NCI-H748 (cell line): ENCODE measurements around the gene FADS6.
"Not testable (repeated sequence)": the region's sequence is repeated elsewhere in the genome, so short reads cannot be mapped to it uniquely, and the experiment has no call there.

Experiments used
- DNase-seq: peaks from one replicate; lab custom pipeline; 2025; ENCODE audit not compliant: unreplicated experiment; lab: John Stamatoyannopoulos, UW

Gene FADS6

DNA sequence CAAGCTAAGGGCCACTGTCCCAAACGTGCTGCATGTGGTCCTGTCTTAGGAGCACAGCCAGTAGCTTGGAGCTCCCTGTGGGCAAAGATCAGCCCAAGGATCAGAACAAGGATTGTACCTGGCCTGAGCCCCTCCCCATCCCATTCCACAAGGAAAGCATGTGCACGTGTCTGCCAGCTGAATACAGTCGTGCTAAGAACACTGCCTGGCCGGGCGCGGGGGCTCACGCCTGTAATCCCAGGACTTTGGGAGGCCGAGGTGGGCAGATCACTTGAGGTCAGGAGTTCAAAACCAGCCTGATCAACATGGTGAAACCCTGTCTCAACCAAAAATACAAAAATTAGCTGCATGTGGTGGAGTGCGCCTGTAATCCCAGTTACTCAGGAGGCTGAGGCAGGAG lies 23.4 kb downstream of the FADS6 start:
- not testable (repeated sequence) for DNase-seq

DNA sequence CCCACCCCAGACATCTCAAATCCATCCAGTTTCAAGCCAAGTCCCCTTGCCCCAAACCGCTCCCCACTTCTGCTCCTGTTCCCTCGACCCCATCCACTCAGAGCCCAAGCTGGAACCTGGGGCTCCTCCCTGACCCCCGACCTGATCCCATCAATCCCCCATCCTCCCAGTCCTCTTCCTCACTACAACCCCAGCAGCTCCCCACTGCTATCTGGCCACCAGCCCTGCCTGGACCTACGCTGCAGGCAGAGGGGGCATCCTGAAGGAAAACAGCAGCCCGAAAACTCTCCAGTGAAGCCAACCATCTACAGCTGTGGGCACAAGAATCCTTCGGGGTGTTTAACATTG lies 24.6 kb downstream of the FADS6 start:
- DNase-seq, result no peak

DNA sequence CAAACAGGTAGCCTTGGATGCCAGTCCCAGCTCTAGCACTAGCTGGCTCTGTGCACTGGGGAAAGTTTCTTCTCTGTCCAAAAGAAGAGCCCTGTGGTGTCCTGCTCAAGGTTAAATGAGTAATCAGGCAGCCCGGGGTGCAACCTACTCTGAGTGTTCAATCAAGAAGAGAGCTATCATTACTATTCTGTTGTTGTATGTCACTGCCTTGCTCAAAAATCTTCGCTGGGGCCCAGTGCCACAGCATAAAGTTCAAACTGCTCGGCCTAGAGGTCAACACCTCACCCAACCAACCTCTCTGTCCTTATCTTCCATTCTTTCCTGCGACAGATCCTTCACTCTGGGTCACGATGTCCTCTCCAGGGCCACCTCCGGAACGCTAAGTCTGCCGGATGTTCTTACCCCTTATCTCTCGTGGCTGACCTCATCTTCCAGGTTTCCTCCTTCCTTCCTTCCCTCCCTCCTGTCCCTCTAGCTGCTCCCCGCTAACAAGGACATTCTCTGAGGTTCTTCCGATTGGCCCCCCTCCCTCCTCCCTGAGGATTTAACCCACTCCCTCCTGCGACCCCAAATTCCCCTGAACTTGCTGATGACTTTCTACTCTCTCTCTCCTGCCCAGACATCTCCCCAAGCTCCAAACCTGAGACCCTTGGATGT lies 25.1 kb downstream of the FADS6 start:
- DNase-seq, result no peak

DNA sequence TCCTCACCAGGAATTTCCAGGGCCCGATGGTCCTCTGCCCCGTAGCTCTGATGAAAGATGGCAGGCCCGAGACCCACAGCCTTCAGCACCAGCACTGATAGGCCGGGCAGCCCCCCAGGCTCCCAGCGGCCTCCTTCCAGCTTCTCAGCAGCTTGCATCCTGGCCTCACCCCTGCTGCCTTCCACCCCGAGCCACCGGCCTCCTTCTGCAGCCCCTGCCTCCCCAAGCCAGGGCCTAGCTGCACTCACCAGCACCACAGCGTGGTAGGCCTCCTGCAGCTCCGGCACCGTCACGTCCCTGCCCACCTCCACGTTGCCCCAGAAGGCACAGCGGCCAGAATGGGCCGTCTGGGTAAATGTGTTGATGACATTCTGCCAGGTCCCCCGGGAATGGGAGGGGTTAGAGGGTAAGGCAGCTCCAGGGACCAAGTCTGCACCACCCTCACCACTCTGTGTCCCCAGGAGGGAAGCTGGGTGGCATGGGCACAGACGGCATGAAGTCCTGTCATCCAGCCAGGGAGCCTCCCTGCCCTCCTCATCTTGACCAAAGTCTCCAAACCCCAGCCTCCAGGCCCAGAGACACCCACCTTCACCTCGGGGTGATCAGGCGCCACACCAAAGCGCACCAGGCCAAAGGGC lies 27.1 kb downstream of the FADS6 start:
- DNase-seq, result no peak

DNA sequence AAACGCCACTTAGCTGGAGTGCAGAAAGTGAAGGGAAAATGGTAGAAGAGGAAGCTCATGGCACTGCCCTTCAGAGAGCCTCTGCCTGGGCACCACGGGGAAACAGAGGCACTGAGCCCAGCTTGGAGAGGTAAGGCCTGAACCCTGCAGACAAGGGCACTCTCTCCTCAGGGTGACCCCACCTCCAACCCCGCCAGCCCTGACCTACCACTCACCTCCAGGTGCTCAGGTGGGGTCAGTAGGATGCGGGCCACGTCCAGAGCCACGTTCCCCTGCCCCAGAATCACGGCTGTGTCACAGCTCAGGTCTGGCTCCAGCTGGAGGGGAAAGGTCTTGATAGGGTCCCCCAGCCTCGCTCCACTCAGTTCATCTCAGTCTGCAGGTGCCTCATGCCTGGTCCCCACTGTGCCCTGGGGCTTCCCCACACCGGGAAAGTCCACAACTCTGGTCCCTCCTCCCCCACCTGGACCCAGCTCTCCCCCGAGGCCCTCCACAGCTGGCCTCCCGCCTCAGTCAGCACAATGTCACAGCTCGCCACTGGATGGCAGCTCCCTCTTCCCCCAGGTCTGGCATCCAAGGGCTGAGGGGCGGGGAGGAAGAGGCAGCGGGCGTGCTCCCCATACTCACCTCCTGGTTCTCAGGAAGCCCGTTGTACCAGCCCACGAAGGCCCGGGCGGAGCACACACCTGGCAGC lies 27.8 kb downstream of the FADS6 start:
- DNase-seq, result no peak

DNA sequence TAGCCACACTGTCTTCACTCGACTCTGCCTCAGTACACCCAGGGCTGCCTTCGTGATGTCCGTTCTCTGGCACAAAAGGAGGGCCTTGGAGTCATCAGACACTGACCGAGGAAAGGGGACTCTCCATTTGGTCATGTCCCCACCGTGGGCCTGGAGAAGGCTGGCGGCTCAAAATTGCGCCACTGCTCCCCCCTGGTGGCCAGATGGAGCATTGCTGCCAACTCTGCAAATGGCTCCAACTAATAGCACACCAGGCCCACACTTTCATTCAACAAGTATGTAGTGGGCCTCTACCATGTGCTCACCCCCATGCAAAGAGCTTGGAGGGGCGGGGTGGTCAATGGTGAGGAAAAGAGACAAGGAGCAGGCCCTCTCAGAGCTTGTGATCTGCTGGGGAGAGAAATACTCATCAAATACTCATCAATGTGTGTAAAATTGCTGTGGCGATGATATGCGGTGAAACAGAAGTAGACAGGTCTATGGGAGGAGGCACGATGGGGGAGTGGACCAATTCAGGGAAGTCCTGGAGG lies 28.5 kb downstream of the FADS6 start:
- peak; percentile 49 for DNase-seq

DNA sequence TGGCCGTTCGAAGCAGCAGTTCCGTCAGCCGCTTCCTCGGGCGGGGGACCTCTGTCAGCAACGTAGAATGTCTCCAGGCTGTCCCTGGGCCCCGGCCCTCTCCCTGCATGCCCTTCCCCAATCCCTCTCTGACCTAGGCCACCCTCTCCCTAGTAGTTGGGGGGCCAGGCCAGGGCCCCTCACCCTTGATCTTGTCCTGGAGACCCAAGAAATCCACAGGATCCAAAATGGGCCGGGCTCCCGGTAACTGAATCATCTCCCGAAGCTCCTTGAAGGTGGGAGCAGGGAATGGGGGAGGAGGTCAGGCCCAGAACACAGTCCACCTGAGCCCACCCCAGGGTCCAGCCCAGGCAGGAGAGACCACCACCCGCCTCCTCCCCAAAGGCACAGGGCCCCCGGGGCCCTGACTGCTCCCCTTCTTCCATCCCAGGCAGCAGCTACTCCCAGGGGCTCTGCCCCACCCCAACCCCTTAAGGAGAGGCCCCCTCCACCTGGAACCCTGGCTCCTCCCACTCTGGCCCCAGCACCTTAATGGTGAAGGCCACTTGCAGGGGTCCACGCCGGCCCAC lies 29.1 kb downstream of the FADS6 start:
- no peak for DNase-seq

DNA sequence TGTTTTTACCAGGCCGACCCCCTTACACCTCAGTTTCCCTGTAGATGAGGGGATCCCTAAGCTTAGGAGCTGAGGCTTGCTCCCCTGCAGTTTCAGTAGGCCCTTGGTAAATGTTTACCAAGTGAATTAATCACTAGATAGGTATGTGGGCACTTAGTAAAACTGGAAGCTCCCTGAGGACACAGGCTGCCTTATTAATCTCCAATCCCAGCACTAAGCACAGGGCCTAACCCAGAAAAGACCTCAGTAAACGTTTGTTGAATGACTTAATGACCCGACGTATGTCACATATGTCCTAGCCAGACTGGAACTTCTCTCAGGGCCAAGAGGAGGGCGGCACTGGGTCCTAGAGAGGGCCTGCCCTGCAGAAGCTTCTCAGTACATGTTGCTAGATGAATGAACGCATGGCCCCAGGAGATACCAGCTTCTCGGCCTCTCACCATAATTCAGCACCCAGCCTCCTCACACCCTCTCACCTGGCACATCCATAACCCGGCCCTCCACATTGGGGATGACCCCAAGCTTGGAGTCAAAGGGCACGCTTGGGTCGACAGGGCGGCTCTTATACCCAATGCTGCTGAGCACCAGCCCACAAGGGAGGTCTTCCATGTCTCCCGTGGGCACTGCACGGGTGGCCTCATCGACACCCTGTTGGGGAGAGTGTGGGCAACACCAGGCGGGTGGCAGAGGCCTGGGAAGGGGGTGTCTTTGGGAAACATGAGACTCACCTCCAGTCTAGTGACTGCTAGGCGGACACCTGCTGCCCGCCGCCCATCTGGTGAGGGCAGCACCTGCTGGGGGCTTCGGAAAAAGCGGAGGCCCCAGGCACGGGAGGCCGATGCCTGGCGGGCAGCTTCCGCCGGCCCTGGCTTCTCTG lies 29.8 kb downstream of the FADS6 start:
- no peak for DNase-seq

DNA sequence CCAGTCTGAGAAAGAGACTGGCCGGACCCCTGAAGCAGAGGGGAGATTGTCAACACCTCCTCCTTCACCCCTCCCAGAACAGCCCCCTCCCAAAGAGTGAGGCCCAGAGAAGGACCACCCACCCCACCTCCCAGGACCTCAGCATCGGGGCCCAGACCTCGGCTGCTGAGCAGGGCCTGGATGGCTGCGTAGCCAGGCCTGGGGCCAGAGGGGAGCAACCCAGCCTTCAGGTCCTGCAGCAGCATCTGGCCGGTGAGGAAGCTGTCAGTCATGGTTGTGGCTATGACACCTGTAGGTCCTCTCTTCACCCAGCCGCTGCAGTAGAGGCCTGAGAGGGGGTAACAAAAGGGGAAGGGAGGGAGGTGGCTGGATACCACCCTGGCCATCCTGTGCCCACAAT lies 30.5 kb downstream of the FADS6 start:
- no peak for DNase-seq

DNA sequence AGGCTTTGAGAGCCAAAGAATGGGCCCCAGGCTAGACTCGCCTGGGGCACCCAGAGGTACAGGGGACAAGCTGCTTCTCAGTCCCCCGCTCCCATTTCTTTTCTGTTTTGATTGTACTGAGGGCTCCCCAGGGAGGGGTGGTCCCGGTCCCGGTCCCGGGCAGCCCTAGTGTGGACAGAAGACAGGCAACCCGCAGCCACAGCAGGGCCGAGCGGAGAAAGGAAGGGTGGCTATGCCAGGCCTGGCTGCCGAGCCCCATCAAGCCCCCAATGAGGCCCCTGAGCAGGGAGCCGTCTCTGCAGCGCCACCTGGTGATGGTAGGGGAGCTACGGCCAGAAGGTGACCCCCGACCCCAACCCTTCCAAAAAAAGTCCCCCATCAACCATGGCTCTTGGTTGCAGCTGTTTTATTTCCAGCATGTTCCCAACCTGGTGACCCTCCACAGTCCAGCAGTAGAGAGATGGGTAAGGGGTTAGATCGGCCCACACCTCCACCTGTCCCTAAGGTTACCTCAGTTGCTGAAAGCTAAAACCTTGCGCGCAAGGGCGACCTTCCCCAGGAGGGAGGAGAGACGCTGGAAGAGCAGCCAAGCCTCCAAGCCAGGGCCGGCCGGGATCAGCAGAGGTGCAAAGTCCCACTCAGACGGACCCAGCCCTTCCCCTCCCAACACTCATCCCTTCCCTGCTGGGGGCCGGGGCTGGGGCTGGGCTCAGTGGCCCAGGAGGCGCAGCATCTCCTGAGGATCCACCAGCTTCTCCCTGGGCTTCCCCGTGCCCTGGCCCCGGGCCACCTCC lies 31.1 kb downstream of the FADS6 start:
- peak; percentile 49 for DNase-seq

DNA sequence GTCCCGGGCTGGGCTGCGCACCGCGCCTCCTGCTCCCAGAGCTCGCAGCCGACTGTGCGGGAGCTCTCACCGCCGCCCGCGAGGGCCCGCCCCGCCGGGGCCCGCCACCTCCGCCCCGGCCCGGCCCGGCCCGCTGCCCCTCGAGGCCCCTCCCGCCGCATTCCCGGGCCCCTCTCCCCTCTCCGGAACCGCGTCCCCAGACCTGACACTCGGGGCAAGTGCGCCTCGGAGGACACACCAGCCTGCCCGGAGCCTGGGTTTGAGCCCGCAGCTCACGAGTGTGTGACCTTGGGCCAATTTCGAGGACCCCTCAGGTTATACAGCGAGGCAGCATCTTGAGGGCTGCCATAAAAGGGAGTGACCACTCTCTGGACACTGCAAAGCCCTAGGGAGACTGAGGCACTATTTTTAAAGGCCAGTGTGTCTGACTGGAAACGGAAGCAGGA lies 31.7 kb downstream of the FADS6 start:
- no peak for DNase-seq

DNA sequence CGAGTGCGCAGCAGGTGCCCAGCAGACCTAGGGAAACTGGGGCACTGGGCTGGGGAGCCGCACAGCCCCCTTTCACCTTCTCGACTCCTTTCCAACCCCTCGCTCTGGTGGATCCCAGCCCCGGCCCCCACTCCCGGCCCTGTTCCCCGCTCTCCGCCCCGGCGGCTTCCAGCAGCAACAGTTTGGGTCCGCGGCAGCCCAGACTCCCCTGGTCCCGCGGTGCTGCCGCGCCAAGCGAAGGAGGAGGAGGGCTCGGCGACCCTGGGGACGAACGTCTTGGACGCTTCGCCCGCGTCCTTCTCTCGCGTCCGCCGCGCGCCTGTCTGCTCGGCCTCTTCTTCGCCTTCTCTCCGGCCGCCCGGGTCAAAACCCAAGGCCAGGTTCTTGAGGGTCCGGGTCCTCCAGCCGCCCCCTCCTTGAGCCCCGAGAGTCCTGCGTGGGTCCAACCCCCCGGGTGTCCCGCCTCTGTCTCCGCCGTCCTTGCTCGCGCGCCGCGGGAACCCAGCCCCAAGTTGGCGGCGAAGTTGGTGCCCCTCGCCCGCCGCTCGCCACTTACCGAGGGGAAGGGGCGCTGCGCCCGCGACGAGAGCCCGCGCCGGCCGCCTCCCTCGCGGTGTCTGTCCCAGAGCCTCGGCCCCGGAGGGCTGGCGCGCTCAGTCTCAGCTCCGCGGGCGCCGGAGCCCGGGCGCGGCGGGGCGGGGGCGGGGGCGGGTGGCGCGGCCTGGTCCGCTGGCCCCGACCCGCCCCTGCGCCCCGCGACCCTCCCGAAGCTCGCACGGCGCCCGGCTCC lies 32.4 kb downstream of the FADS6 start:
- DNase-seq, result no peak

DNA sequence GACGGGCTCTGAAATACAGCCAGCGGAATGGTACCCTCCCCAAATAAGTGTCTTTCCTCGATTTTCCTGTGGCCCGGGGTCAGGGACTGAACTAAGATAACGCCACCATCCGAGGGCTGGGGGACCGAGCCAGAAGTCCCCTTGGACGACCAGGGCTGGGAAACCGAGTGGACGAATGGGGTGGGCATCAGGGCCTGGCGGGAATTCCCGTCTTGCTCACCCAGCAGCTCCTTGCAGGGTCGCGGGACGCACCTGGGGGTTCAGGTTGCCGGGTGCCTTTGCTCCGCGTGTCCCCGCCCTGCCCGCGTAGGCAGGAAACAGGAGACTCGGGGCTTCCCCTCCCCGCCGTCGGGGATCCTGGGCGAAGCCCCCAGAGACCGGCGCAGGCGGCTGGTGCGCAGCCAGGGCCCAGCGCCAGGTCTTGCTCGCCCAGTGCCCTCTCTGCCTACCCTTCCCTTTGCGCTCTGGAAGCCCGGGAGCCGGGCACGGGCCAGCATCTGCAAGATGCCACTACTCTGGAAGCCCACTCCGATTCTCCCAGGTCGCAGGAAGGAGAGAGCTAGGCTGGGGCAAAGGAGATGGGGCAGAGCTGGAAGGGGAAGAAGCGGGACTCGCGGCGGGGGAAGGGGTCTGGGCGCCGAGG lies 33.1 kb downstream of the FADS6 start:
- peak; percentile 31 for DNase-seq

DNA sequence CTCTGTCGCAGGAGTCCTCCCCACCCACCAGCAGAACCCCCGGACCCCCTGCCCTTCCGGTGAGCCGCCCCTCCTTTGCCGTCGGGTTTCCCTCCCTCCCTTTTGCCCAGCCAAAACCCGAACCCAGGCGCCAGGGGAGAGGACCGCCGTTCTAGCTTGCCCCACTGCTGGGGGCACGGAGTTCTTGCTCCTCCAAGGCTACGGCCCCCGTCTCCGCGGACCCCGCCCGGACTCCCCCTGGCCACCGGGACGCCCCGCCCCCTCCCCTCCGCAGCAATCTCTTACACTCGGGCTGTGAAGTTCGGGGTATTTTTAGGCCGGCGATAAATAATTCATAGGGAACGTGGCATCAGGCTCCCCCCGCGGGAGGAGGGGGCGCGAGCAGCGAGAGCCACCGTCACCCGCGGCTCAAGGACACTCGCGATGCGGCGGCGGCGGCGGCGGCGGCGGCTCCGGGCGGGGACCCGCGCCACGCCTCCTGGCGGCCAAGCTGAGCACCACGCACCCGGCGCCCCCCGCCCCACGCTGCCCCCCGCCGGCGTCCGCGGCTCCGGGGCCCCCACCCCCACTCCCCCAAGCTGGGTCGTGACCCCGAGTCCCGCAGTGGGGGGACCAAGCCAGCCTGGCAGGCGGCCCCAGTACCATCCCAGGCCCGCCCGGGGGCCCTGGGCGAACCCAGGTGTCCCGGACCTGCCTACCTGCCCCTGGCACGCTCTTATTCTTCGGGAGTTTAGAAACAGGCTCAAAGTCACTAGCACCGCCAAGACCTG lies 33.8 kb downstream of the FADS6 start, which contains the start of gene GRIN2C:
TSS of gene GRIN2C (minus strand) at position 427 of the 770 bp plus-strand sequence. CDS start 4,793 bp downstream, outside the sequence.
- DNase-seq, result peak; percentile 16

DNA sequence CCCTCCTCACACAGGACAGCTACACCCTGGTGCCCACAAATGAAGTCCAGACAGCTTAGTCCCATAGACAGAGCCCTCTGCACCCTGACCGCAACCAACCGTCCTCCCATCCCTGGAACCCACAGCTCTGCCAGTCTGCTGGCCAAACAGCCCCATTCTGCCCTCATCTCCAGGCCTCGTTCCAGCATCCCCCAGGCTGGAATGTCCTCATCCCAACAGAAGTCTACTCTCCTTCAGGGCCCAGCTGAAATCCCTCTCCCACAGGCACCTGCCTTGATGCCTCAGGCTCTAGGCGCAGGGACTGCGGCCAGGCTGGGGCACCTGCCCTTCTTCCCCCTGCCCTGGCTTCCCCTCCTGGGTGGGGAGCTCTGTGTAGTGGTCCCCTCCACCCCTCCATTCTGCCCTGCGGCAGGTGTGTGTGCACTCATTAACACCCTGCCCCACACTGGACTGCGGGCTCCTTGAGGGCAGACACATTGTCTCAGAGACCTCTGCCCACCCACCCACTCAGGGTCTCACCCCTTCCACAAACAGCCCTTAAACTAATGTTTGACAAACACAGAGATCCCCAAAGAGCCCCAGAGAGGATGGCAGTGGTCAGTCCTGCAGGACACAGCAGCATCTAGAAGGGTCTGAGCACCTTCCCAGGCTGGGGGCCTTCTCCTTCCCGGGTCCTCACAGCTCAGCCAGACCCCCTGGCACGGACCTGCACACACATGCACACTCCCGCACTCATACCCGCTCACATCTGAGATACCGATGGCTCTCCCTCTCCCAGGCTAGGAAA lies 34.6 kb downstream of the FADS6 start:
- no peak for DNase-seq

DNA sequence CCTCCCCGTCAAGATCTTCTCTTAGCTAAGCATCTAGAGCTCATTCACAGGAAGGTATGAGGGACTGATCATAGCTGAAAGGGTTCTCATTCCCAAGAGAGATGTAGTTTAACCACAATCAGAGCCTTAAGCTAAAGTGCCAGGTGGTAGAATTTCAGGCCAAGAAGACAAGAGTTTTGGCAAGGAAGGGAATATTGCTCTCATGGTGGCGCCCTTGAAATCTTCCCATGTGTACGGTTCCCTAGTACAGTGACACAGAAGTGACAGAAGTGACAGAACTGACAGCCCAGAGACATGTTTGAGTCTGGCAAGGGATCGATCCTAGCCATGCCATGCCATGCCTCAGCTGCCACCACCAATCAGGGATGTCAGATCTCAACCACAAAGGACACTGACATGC lies 36.2 kb downstream of the FADS6 start:
- DNase-seq, result no peak

DNA sequence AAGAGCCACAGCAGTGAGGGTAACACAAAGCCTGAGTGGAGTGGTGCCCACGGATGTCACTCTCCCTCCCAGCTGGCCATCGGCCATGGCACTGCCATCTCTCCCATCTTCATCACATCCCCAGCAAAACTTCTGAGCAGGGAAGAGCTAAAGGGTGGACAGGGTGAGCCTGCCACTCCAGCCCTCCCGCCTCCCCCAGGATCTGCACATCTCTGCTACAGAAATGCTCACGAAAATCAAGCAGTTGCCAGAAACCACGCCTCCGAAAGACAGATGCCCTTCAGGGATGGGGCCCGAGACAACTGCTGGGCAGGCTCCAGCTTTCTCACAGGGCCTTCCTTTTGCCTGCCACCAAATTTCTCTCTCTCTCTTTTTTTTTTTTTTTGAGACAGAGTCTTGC lies 37.3 kb downstream of the FADS6 start:
- DNase-seq, result no peak
